ENCODE measurements around the gene STARD8. TPM values are rescaled to one million over a fixed set of nuclear protein-coding genes. Genes with fewer than 3 reads are reported as not detected.

Gene STARD8
- total and polyA plus RNA-seq, 10 donors: 1.9 to 35.2 (median 20.4) TPM

DNA sequence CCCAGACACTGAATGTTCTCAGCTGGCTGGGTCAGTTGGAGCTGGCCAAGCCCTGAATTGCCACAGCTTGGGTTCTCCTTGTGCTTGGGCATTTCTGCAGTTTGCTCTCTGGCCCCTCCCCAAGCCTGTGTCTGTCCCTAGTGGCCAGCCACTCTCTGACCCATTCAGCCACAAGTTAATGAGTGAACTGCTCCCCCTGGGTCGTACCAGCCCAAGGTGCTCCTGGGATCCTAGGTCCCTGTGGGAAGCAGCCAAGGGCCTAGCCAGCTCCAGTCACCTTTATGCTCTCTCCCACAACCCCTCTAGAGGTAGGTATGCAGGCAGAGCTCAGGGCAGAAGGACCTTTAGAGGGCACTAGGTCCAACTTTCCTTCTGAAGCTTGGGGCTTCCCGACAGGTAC lies 51.5 kb downstream of the STARD8 start:
- Histone ChIP-seq H3K9me3 (no peaks in the 10 kb centered on the region), H3K4me1 (peaks cover 0 to 89% (median 6%) of the 10 kb centered on the region in 6 donors), H3K36me3 (no peaks in the 10 kb centered on the region), H3K27ac (peak overlapping the region in 3 of 8 donors; percentile 47 to 89 (median 85)), H3K27me3 (replicated peaks in 1 of 7) (peaks cover 0 to 32% (median 0%) of the 10 kb centered on the region in 7 donors), H3K4me3 (no peak overlapping the region)
- no peak for TF ChIP-seq POLR2AphosphoS5 (IDR thresholded peaks at IDR 0.05)
- no peak for TF ChIP-seq POLR2A (IDR thresholded peaks at IDR 0.05)
- no peak for TF ChIP-seq CTCF (IDR thresholded peaks at IDR 0.05 in 8 of 11, conservative IDR thresholded peaks at IDR 0.05 in 3 of 11)
- intact Hi-C loops (cut with DNase I; ENCODE audit: low total_unique reads): no loop called here
- peak; percentile 41 for DNase-seq
- WGBS, 5 donors: 71 to 89% (median 82%) methylated on average over 1 to 2 of the region's 2 CpGs

DNA sequence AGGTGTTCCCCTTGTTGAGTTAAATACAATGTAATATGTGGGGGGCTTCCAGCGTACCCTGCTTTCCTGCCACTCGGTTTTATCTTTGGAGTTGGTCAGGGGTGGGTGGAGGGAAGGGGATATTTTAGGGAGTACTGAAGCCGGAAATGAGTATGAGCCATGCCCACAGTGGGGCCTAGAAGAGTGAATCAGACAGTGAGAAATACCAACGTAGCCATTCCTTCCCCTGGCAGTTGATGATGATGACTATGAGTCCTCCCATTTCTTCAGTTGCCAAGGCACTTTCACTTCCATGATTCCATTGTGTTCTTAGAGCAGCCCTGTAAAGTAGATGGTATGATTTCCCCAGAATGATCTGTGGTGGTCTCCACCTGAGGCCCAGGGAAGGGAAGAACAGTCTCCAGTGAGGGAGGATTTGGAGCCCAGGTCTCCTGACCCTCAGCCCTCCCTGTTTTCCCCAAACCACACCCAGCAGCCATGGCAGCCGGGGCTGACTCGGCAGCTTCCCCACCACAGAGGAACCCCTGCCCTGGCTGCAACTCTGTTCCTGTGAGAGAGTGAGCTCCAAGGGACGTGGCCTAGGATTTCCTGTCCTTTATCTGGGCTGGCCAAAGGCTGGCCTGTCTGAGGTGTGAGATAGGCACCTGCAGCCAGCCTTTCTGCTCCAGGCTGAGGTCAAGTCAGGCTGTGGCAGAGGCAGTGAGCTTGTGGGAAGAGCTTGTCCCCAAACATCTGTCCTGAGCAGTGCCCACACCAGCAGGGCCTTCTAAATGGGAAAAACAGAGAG lies 52.7 kb downstream of the STARD8 start:
- no peak overlapping the region for H3K4me3 ChIP-seq
- H3K36me3 ChIP-seq: no peaks in the 10 kb centered on the region
- H3K9me3 ChIP-seq: no peaks in the 10 kb centered on the region
- WGBS, 5 donors: 34 to 51% (median 38%) methylated on average over 4 to 7 of the region's 7 CpGs
- H3K27ac ChIP-seq: peak overlapping the region in 5 of 8 donors; percentile 29 to 85 (median 47)
- TF ChIP-seq POLR2AphosphoS5 (IDR thresholded peaks at IDR 0.05) (peak; percentile 44 to 70 (median 63)), CTCF (IDR thresholded peaks at IDR 0.05 in 8 of 11, conservative IDR thresholded peaks at IDR 0.05 in 3 of 11) (no peak), POLR2A (IDR thresholded peaks at IDR 0.05) (no peak)
- peaks cover 0 to 21% (median 0%) of the 10 kb centered on the region in 7 donors for H3K27me3 ChIP-seq (replicated peaks in 1 of 7)
- no peak for DNase-seq
- peaks cover 0 to 82% (median 6%) of the 10 kb centered on the region in 6 donors for H3K4me1 ChIP-seq
- intact Hi-C loops (cut with DNase I; ENCODE audit: low total_unique reads): no loop called here

GRCh38 chrX:68703369-68703768 lies 55.9 kb downstream of the STARD8 start:
- H3K4me1 ChIP-seq: peaks cover 0 to 50% (median 3%) of the 10 kb centered on the region in 6 donors
- DNase-seq: no peak

More at GRCh38 chrX:68703369-68703768, 55.9 kb downstream of the STARD8 start:
- H3K9me3 ChIP-seq: no peaks in the 10 kb centered on the region
- peaks cover 0 to 12% (median 0%) of the 10 kb centered on the region in 7 donors for H3K27me3 ChIP-seq (replicated peaks in 1 of 7)
- H3K27ac ChIP-seq: peak overlapping the region in 4 of 8 donors; percentile 18 to 64 (median 50)
- 0 to 39% (median 34%) methylated on average over 3 to 5 of the region's 5 CpGs for WGBS, 5 donors
- no peaks in the 10 kb centered on the region for H3K36me3 ChIP-seq
- H3K4me3 ChIP-seq: no peak overlapping the region
- TF ChIP-seq CTCF (IDR thresholded peaks at IDR 0.05 in 8 of 11, conservative IDR thresholded peaks at IDR 0.05 in 3 of 11) (no peak), POLR2A (IDR thresholded peaks at IDR 0.05) (no peak), POLR2AphosphoS5 (IDR thresholded peaks at IDR 0.05) (peak in 1 of 3 donors; percentile 19)
- intact Hi-C loops (cut with DNase I; ENCODE audit: low total_unique reads): no loop called here
